ENCODE measurements around the gene BCKDHB.
"Not testable (repeated sequence)": the region's sequence is repeated elsewhere in the genome, so short reads cannot be mapped to it uniquely, and the experiment has no call there.

BCKDHB gene

GRCh38 chr6:80271074-80271473 lies 164.6 kb downstream of the BCKDHB start:
- DNase-seq, result no peak

GRCh38 chr6:80272988-80273387 lies 166.5 kb downstream of the BCKDHB start:
- DNase-seq, result no peak

- DNase-seq, result no peak
Observed at GRCh38 chr6:80276861-80277260, 170.4 kb downstream of the BCKDHB start.

GRCh38 chr6:80277501-80277900 lies 171.0 kb downstream of the BCKDHB start:
- no peak for DNase-seq

- DNase-seq, result no peak
Observed at GRCh38 chr6:80280262-80281010, 174.0 kb downstream of the BCKDHB start.

- DNase-seq, result no peak
Observed at GRCh38 chr6:80282913-80283554, 176.6 kb downstream of the BCKDHB start.

- no peak for DNase-seq
Observed at GRCh38 chr6:80287112-80287511, 180.6 kb downstream of the BCKDHB start.

- DNase-seq, result no peak
Observed at GRCh38 chr6:80287607-80288006, 181.1 kb downstream of the BCKDHB start.

GRCh38 chr6:80289727-80290126 lies 183.3 kb downstream of the BCKDHB start:
- no peak for DNase-seq

- DNase-seq, result not testable (repeated sequence)
Observed at GRCh38 chr6:80294531-80294930, 188.1 kb downstream of the BCKDHB start.

GRCh38 chr6:80302716-80303115 lies 196.2 kb downstream of the BCKDHB start:
- no peak for DNase-seq

- no peak for DNase-seq
Observed at GRCh38 chr6:80304014-80304413, 197.5 kb downstream of the BCKDHB start.

GRCh38 chr6:80314531-80314930 lies 208.1 kb downstream of the BCKDHB start:
- no peak for DNase-seq

GRCh38 chr6:80316686-80317231 lies 210.3 kb downstream of the BCKDHB start:
- DNase-seq, result no peak

GRCh38 chr6:80319196-80319595 lies 212.7 kb downstream of the BCKDHB start:
- no peak for DNase-seq

GRCh38 chr6:80321011-80321410 lies 214.5 kb downstream of the BCKDHB start:
- no peak for DNase-seq

GRCh38 chr6:80325742-80326141 lies 219.3 kb downstream of the BCKDHB start:
- no peak for DNase-seq

- DNase-seq, result no peak
Observed at GRCh38 chr6:80328652-80329051, 222.2 kb downstream of the BCKDHB start.

GRCh38 chr6:80329496-80329895 lies 223.0 kb downstream of the BCKDHB start:
- DNase-seq, result no peak

- no peak for DNase-seq
Observed at GRCh38 chr6:80330961-80331360, 224.5 kb downstream of the BCKDHB start.

GRCh38 chr6:80331522-80331921 lies 225.1 kb downstream of the BCKDHB start:
- DNase-seq, result peak; percentile 50

GRCh38 chr6:80331974-80332373 lies 225.5 kb downstream of the BCKDHB start:
- peak; percentile 75 for DNase-seq

GRCh38 chr6:80333342-80333741 lies 226.9 kb downstream of the BCKDHB start:
- no peak for DNase-seq

- DNase-seq, result no peak
Observed at GRCh38 chr6:80335121-80335531, 228.7 kb downstream of the BCKDHB start.
